Effector memory CD4-positive, alpha-beta T cell (primary cell): Measurements from ENCODE around the gene HTR1D.

Experiments
- DNase-seq, 3 donors: peaks; one replicate each; pipeline ENCODE4 v3.0.0-alpha.2; 2020
- H3K27ac ChIP-seq: 2 replicates; pipeline ENCODE4 v1.7.0; 2013; ENCODE audit warnings: mild to moderate bottlenecking, low read length, moderate library complexity; ENCODE audit not compliant: insufficient read depth, poor library complexity, severe bottlenecking
- H3K27me3 ChIP-seq: replicated peaks from 2 replicates; pipeline ENCODE4 v1.7.0; 2013; ENCODE audit warnings: mild to moderate bottlenecking, low read length; ENCODE audit not compliant: insufficient read depth, control insufficient read depth, poor library complexity, severe bottlenecking
- H3K36me3 ChIP-seq: 2 replicates; pipeline ENCODE4 v1.7.0; 2013; ENCODE audit warnings: mild to moderate bottlenecking, low read length, moderate library complexity; ENCODE audit not compliant: control insufficient read depth, insufficient read depth
- H3K4me1 ChIP-seq: 2 replicates; pipeline ENCODE4 v1.7.0; 2013; ENCODE audit warnings: low read length, mild to moderate bottlenecking; ENCODE audit not compliant: control insufficient read depth, insufficient read depth, poor library complexity, severe bottlenecking
- H3K4me3 ChIP-seq: 2 replicates; pipeline ENCODE4 v1.7.0; 2013; ENCODE audit warnings: low read length, low read depth, mild to moderate bottlenecking; ENCODE audit not compliant: insufficient read depth, poor library complexity, severe bottlenecking
- H3K9me3 ChIP-seq: 2 replicates; pipeline ENCODE4 v1.7.0; 2013; ENCODE audit warnings: mild to moderate bottlenecking, low read length, moderate library complexity; ENCODE audit not compliant: control insufficient read depth

HTR1D gene

DNA sequence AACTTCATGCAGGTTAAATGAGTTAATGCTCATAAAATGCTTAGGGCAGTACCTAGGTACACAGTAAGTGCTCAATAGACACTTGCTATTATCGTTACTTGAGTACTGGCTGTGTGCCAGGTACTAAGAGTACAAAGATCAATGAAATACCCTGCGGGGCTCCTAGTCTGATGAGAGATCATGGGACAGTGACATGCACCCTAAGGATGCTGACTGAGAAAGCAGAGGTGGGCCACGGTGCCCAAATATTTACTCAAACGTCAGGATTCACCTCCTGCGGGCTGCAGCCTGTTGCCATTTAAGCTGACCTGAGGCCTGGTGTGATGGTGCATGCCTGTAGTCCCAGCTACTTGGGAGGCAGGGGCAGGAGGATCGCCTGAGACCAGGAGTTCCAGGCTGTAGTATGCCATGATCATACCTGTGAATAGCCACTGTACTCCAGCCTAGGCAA lies 28.8 kb downstream of the HTR1D start:
- Histone ChIP-seq H3K4me3 (no peak overlapping the region), H3K27ac (no peak overlapping the region), H3K4me1 (peaks cover 6% of the 10 kb centered on the region)

GRCh38 chr1:23187637-23188036 lies 29.7 kb downstream of the HTR1D start:
- no peak overlapping the region for H3K27ac ChIP-seq
- DNase-seq, result no peak
- H3K9me3 ChIP-seq, result no peaks in the 10 kb centered on the region
- H3K36me3 ChIP-seq, result no peaks in the 10 kb centered on the region
- no peak overlapping the region for H3K4me3 ChIP-seq
- peaks cover 6% of the 10 kb centered on the region for H3K4me1 ChIP-seq
- H3K27me3 ChIP-seq, result no peaks in the 10 kb centered on the region

More for the DNA sequence above, 28.8 kb downstream of the HTR1D start:
- no peaks in the 10 kb centered on the region for H3K36me3 ChIP-seq
- no peak for DNase-seq
- H3K9me3 ChIP-seq, result no peaks in the 10 kb centered on the region
- H3K27me3 ChIP-seq, result no peaks in the 10 kb centered on the region

DNA sequence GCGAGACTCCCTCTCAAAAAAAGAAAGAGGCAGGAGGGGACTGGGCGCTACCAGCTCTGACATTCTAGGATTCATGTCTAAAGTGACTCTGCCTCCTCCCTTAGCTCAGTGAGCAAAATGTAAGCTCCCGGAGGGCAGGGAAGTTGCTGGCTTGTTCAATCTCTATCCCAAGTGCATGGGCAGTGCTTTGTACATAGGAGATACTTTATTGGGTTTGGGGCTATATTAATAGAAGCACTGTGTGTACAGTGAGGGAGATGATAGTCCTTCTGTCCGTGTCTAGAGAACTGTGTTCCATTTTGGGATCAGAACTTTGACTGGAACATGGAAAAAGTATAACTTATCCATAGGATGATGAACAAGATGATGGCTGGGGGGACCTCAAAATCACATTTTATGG lies 31.9 kb downstream of the HTR1D start:
- no peak for DNase-seq
- H3K27ac ChIP-seq, result no peak overlapping the region

GRCh38 chr1:23184212-23184934 lies 32.9 kb downstream of the HTR1D start:
- Histone ChIP-seq H3K9me3 (no peaks in the 10 kb centered on the region), H3K4me3 (peak overlapping the region; percentile 35), H3K4me1 (peaks cover 6% of the 10 kb centered on the region), H3K27me3 (no peaks in the 10 kb centered on the region), H3K36me3 (no peaks in the 10 kb centered on the region), H3K27ac (no peak overlapping the region)
- DNase-seq, result no peak

More for the DNA sequence above, 31.9 kb downstream of the HTR1D start:
- peaks cover 6% of the 10 kb centered on the region for H3K4me1 ChIP-seq
- H3K36me3 ChIP-seq, result no peaks in the 10 kb centered on the region
- no peaks in the 10 kb centered on the region for H3K9me3 ChIP-seq
- no peaks in the 10 kb centered on the region for H3K27me3 ChIP-seq
- no peak overlapping the region for H3K4me3 ChIP-seq

- no peaks in the 10 kb centered on the region for H3K9me3 ChIP-seq
- no peak overlapping the region for H3K27ac ChIP-seq
- H3K4me3 ChIP-seq, result no peak overlapping the region
- no peaks in the 10 kb centered on the region for H3K27me3 ChIP-seq
- DNase-seq, result no peak
- no peaks in the 10 kb centered on the region for H3K36me3 ChIP-seq
- H3K4me1 ChIP-seq, result peaks cover 10% of the 10 kb centered on the region
Observed at GRCh38 chr1:23179862-23180261, 37.4 kb downstream of the HTR1D start.

GRCh38 chr1:23178950-23179349 lies 38.4 kb downstream of the HTR1D start:
- no peaks in the 10 kb centered on the region for H3K36me3 ChIP-seq
- no peak for DNase-seq
- H3K27ac ChIP-seq, result no peak overlapping the region
- H3K4me3 ChIP-seq, result no peak overlapping the region
- H3K27me3 ChIP-seq, result no peaks in the 10 kb centered on the region
- H3K4me1 ChIP-seq, result peaks cover 4% of the 10 kb centered on the region
- no peaks in the 10 kb centered on the region for H3K9me3 ChIP-seq

- Histone ChIP-seq H3K4me3 (no peak overlapping the region), H3K27me3 (no peaks in the 10 kb centered on the region)
Observed at GRCh38 chr1:23178414-23178813, 38.9 kb downstream of the HTR1D start.

DNA sequence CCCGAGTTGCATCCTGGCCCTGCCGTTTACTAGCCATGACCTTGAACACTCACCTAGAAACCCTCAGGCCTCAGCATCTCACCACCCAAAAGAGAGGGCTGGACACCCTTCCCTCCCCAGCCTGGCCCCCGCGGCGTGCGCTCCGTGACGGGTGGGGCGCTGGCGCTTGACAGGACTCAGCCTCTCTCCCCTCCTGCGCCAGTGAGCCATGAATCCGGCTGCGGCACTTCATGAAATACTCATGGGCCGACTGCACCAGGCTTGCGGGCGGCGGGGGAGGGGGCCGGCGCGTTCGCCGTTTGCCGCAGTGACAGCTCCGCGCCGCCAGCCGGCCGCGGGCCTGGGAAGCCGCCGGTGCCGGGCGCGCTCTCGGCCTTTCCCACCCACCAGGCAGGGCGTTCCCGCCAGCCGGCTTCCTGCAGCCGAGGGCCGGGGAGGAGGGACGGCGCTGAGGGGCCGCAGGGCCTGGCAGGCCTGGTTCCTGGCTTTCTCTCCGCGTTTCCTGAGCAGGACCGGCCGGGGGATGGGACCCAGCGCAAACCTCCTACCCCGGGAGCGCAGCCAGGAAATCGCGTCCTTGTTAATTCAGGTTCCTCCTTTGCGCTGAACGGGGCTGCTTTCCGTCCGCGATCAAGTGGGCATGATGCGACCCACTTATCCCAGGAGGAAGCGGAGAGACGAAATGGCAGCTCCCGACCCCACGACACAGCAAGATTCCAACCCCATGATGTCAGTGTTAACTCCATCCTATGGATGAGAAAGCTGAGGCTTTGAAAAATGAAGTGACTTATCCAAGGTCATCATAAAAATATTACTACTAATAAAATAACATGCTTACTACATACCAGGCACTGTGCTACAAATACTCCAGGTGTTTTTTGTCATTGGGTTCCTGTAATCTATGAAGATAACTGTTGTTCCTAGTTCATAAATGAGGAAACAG lies 39.6 kb downstream of the HTR1D start:
- Histone ChIP-seq H3K4me1 (peaks cover 4% of the 10 kb centered on the region), H3K36me3 (no peaks in the 10 kb centered on the region), H3K27ac (no peak overlapping the region), H3K27me3 (no peaks in the 10 kb centered on the region), H3K9me3 (no peaks in the 10 kb centered on the region), H3K4me3 (peak overlapping the region; percentile 50)
- DNase-seq, result peak; percentile 32 to 40 (median 38)

More at GRCh38 chr1:23178414-23178813, 38.9 kb downstream of the HTR1D start:
- Histone ChIP-seq H3K4me1 (peaks cover 4% of the 10 kb centered on the region), H3K9me3 (no peaks in the 10 kb centered on the region), H3K27ac (no peak overlapping the region), H3K36me3 (no peaks in the 10 kb centered on the region)
- DNase-seq, result no peak

DNA sequence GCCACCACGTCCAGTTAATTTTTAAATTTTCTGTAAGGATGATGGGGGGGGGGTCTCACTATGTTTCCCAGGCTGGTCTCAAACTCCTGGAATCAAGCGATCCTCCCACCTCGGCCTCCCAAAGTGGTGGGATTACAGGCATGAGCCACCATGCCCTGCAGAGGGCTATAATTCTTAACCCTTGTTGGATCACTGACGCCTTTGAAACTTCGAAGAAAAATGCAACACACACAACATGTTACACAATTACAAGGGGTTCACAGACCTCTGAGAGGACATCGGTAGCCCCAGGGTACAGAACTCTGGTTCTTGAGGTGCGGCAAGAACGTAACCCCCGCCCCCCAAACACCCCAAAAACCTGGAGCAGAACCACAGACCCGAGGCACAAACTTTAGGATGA lies 40.3 kb downstream of the HTR1D start:
- Histone ChIP-seq H3K27ac (no peak overlapping the region), H3K9me3 (no peaks in the 10 kb centered on the region), H3K27me3 (no peaks in the 10 kb centered on the region), H3K36me3 (no peaks in the 10 kb centered on the region), H3K4me1 (peaks cover 4% of the 10 kb centered on the region), H3K4me3 (peak overlapping the region; percentile 50)
- DNase-seq, result no peak
